T-helper 1 cell treated with Interleukin-12 subunit alpha and Interleukin-12 subunit beta and Interleukin-4 antibody, amounts not matched to agents 30 ng/mL and 1 ng/mL, for 36 hours (primary cell): ENCODE data around the gene VPS4B. TPM values are rescaled to one million over a fixed set of nuclear protein-coding genes. Genes with fewer than 3 reads are reported as not detected.

Experiments
- intact Hi-C: fragments of 100-400 bp; cut with micrococcal nuclease; formaldehyde crosslinking; loops from one replicate; pipeline ENCODE4 v1.15.1; 2024
- total RNA-seq: library from RNA; stranded (reverse); gene quantifications from 2 replicates; pipeline ENCODE4 v1.2.3, GENCODE V29; 2022

VPS4B gene
- total RNA-seq, 1 donor from 2014 or later: 86.6 TPM

DNA sequence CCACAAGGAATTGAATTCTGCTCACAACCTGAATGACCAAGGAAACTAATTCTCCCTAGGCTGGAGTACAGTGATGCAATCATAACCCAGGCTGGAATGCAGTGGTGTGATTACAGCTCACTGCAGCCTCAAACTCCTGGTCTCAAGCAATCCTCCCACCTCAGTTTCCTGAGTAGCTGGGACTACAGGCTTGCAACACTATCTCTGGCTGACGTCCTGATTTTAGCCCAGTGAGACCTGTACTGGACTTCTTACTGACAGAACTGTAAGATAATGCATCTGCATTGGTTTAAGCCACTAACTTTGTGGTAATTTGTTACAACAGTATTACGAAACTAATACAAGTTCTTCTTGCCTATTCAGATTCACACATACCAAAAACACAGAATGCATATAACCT, 45.7 kb downstream of the VPS4B start:
- intact Hi-C loops: no loop called here

DNA sequence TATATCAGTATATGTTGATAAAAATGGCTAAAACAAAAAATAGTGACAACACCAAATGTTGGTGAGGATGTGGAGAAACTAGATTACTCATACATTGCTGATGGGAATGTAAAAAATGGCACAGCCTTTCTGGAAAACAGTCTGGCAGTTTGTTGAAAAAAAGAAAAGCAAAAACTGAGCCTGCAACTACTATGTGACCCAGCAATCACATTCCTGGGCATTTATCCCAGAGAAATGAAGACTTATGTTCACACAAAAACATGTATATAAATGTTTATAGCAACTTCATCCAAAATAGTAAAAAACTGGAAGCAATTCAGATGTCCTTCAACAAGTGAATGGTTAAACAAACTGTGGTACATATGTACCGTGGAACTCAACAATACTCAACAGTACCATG, 47.7 kb downstream of the VPS4B start:
- intact Hi-C loops: no loop called here

DNA sequence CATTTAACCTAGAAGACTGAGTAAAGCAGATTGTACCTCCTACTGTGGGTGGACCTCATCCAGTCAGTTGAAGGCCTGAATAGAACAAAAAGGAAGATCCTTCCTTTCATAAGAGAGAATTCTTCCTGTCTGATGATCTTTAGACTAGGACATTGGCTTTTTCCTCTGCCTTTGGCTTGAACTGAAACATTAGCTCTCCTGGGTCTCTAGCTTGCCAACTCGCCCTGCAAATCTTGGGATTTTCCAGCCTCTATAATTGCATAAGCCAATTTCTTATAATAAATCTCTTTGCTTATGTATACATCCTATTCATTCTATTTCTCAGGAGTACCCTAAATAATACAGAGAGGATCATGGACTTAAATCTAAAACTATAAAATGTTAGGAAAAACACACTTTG, 49.1 kb downstream of the VPS4B start:
- intact Hi-C loops: no loop called here

DNA sequence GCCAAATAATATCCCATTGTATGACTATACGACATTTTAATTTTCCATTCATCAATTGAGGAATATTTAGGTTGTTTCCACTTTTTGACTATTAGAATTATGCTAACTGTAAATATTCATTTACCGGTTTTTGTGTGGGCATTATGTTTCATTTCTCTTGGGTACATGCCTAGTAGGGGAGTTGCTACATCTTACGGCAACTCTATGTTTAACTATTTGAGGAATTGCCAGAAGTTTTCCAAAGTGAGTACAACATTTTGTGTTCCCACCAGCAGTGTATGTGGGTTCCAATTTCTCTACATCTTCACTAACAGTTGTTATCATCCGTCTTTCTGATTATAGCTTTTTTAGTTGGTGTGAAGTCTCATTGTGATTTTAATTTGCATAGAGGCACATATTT, 53.7 kb downstream of the VPS4B start:
- intact Hi-C loops: loop anchor here (10.0 kb wide), 1 partner anchor 784 kb away; no protein-coding TSS in a partner anchor

DNA sequence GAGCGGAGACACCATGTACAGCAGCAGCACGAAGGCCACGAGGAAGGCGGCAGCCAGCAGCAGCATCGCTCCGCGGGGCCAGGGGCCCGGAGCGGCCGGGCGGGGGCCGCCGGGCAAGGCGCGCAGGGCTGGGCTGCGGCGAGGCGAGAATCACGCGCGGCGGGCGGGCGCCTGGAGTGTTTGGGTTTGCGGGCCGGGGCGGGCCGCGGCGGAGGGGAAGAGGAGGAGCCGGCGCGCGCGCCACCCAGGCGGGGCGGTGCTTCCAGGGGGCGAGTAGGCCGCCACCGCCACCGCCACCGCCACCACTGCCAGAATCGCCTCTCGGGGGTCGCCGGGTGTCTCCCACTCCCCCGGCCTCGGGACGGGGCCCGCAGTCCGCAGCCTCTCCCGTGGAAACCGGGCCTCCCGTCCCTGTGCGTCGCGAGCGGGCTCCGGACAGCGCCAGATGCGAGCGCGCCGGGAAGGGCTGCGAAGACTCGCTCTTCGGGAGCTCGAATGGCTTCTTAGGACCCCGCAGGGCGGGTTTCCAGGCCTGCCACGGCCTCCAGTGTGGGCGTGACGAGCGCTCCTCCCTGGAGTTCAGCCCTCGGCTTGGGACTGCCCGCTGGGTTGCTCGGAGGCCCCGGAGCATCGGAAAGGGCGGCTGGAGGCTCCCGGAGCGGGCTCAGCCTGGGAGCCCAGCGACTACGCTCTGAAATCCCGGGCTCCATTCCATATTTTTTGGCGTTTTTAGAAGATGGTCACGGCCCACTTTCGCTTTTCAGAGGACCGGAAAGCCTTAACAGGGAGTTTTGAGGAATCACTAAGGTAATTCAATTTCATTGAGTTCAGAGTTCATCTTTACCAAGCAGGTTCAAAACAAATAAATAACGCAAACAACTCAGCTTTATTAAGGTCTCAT, 55.0 kb downstream of the VPS4B start, which contains the start of gene KDSR:
Gene KDSR, minus strand, starts transcription at position 154 of the 901 bp plus-strand sequence. Its CDS starts 88 bp downstream, at position 66.
- intact Hi-C loops: loop anchor here (1.0 to 10.0 kb wide), 8 partner anchors 12 to 1180 kb away; partner anchors contain the start of genes PIGN, RELCH and VPS4B

DNA sequence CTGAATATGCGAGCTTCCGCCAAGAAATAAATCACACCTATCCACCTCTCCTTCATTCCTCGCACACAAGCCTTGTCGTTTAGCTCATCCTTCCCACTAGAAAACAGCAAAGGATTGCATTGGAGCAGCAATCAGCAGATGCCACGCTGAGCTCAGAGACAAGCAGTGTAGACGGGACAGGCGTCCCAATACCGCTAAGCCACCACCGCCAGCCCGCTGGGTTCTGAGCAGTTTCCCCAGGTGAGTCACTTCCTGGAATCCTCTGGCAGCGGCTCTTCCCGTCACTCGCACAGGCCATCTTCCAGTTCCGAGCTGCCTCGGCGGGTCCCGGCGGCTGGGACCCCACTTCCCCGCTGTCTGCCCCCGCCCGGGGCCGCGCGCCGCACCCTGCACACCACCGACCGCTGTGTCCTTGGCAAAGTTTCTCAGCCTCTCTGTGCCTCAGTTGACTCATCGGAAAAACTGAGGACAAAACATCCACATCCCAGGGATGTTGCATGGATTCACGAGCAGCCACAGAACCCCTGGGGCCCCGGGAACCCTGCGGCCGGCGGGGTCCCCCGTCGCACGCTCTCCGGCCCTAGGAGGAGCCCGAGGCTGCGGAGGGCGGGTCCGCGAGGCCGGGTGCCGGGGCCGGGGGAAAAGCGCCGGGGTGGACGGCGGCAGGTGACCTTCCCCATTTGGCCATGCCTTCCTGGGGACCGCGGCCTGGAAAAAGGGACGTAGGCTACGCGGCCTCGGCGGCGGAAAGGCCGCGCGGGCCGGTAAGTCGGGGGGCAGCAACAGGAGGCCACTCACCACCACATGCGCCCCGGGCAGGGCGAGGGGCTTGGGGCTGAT, 55.8 kb downstream of the VPS4B start:
- intact Hi-C loops: loop anchor here (1.0 to 10.0 kb wide), 11 partner anchors 13 to 1179 kb away; partner anchors contain the start of genes PIGN, RELCH and VPS4B

DNA sequence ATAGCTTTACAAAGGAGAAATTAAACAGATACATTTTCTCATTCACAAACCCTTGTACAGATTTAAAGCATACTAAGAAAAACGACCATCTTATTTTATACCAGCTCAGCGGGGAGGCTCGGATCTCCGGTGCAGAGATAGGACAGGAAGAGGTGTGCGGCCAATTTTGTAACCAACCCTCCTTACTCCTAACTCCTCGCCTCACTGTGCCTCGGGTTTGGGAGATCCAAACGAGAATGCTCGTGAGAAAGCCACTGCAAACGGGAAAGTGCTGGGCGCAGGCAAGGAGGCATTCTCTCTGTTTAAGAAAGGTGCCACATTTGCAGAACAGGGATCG, 56.4 kb downstream of the VPS4B start:
- intact Hi-C loops: loop anchor here (1.0 to 10.0 kb wide), 4 partner anchors 43 to 781 kb away; no protein-coding TSS in a partner anchor

DNA sequence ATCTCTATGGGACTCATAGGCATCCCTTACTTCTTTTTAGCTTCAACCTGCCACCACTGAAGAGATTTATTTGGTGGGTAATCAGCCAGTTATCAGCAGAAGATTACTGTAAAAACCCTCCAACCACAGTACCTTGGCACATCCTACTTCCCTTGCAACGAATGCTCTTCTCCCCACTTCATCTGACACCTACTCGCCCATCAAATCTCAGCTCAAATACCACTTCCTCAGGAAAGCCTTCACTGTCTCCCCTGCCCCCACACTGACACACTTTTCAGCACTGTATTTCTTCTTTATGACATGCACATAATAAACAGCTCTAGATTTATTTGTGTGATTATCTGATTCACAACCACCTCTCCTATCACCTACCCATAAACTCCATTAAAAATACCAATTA, 58.3 kb downstream of the VPS4B start:
- intact Hi-C loops: loop anchor here (10.0 kb wide), 1 partner anchor 779 kb away; no protein-coding TSS in a partner anchor

DNA sequence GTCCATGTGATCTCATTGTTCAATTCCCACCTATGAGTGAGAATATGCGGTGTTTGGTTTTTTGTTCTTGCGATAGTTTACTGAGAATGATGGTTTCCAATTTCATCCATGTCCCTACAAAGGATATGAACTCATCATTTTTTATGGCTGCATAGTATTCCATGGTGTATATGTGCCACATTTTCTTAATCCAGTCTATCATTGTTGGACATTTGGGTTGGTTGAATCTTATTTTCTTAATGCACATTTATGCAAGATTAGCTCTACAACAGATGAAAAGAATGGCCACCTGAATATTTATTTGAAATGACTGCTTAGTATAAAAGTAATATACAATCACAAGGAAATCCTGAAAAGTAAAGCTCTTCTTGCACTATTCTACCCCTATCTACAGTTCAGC, 58.9 kb downstream of the VPS4B start:
- intact Hi-C loops: loop anchor here (10.0 kb wide), 1 partner anchor 779 kb away; no protein-coding TSS in a partner anchor

DNA sequence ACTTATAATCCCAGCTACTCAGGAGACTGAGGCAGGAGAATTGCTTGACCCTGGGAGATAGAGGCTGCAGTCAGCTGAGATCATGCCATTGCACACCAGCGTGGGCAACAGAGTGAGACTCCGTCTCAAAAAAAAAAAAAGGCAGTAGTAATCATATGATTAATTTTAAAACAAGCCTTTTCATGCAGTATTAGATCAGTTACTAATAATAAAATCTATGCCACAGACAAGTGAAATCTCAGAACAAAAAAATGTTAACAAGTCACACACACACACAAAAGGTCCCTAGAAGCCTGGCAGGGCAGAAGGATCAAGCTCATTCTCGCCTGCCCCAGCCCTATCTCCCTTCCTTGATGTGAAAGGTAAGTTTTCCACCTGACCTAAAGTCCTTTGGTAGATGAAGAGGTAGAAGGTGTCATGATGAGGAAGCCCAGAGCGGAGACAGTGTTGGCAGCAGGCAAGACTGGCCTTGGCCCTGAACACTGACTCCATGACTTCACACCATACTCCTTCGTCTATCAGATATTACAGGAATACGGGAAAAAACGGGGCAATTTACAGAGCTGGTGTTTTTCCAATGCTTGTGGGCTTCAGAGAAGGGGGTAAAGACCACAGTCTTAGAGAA, 65.9 kb downstream of the VPS4B start:
- intact Hi-C loops: no loop called here

DNA sequence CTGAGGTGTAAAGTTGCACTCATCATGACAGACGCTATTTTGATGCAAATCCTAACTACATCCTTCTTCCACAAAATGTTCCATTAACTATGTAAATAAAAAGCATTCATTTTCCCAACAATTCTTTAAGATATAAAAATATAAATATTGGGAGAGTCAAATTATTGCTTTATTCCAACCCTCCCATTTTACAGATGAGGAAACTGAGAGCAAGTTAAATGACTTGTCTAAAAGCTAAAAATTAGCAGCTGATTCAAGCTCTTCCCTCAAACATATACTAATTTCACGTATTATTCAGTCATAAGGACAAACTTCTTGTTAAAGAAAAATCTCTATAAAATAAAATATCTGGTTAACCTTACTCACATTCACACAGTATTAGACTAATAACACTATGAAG, 72.0 kb downstream of the VPS4B start:
- intact Hi-C loops: no loop called here

DNA sequence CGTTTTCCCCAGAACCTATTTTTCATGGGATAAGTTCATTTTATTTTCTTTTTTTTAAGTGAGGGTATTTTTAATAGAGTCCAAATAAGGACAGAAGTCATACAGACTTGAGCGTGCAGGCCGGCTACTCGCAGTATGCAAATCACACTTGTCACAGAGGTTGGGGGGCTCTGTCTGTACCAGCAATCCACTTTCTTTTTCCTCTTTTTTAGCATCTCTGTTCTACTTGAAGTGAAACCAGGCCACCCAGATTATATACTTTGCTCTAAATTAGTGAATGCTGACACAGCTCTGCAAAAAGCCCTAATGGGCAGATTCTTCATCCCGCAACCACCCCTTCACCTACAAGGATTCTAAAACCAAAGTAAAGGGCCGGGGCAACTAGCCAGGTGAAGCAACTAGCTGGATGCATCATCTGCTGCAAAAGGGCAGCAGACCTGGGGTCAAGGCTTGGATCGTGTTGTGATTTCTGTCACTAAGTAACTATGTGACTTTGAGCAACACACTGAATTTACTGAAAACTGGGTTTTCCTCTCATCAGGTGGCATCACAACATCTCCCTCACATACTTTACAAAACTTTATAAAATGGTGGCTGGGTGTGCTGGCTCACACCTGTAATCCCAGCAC, 73.7 kb downstream of the VPS4B start:
- intact Hi-C loops: no loop called here

DNA sequence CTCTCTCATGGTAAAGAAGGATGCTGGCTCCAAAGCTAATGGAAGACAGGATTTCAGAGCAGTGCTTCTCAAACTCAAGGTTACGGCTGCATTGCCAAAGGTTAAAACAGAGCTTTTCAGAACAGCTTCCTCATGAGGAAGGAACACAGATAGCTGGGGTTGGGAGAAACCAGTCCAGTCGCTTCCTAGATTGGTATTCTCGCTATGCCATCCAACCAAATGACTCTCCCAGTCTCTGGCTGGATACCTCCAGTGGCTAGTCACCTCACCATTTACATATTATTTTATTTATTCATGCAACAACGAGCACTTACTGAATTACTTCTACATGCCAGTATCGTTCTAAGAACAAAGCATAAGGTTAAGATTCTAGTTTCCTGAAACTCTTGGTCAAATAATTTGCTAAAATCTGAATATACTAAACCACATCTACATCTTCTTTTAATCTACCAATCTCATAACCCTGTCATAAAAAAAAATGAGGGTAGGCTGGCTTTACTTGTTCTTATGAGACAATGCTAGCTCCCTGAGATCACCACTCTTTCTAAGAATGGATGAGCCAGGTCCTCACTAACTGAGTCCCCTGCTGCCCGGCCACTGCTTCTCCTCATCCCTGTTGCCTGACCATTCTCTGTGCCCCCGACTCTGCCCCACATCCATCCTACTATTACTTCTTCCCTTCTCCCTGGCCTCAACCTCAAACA, 75.6 kb downstream of the VPS4B start:
- intact Hi-C loops: no loop called here

DNA sequence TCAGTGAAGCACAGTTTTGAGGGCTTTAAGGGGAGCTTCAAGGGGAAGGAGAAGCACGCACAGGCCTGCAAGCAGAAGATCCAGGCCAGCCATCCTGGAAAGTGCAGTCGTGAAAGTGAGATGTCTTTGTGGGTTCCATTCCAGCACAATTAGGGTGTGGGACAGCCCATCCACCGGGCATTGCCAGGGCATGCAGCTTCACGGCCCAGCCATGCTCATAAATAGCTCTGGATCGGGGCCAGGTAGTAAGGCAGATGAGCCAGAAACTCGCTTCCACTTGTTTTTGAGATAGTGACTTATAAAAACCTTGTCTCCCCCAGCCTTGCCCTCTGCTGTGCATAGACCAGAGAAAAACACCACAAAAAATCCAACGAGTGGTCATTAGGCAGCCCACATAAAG, 76.2 kb downstream of the VPS4B start:
- intact Hi-C loops: no loop called here

DNA sequence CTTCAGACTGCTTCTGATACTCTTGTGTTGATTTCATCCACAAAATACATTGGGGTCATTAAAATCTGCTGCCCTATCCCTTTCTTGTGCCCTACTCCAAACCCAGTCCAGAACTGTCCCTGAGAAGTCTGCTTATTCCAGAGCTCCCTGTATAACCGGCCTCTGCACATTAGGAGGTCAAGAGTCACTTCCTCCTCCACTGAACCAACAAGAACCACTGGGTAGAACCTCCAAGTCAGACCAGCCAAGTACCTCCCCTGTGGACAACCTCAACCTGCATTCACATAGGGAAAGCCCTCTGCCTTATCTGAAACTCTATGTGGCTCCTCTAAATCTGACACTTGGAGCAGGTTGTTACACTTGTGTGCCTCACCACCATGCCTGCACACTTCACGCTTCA, 77.4 kb downstream of the VPS4B start:
- intact Hi-C loops: no loop called here

DNA sequence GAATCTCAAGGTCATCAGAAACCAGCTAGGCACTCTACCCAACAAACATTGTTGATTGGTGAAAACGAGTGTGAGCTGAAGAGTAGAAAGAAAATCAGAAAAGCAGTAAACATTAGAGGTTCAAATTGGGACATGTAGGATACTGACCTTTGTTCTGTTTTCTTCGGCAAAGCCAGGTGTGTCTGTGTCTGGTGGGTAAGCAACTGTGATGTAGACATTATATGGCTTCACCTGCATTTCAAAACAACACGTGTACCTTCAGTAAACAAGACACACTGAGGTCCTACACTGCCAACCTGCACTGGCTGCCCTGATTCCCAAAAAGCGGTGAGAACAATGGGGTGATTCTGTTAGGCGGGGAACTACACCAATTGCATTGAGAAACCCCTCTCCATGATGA, 78.0 kb downstream of the VPS4B start:
- intact Hi-C loops: no loop called here

DNA sequence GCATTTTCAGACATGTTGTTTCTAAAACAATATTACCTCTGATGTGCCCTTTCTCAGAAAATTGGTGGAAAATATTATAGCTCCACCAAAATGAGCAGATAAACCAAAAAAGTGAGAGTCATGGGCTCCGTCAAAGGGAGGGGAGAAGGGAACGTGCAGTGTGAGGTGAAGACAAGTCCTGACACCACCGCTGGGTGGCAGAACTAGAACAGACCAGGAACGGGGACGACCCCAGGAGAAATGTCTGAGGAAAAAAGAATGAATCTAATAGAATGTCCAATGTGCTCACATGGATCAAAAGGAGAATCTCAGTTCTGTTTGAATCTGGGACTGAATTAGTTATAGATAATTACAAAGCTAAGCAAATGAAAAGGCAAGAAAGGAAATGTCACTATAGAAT, 80.1 kb downstream of the VPS4B start:
- intact Hi-C loops: loop anchor here (1.0 kb wide), 1 partner anchor 97 kb away; no protein-coding TSS in a partner anchor

DNA sequence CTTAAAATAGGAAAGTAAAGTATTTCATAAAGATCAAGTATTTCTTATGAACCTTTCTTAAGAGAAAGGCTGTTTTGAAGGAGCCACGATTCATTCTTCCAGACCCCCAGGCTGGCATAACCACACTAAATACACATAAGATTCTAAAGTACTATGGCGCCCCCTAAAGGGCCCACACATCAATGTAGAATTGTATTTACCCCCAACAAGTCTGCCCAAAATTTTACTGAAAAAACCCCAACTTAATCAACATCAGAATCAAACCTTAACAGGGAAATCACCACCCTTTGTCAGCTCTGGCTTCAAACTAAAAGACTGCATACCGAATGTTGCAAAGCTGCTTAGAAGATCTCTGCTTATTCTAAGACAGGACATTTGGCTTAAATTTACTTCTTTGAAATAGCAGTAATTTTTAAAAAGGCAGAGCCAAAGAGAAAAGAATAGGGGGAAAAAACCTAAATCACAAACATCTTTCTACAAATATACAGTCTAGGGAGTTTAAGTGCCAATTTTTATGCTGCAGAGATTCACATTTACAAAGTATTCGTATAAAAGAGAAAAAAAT, 82.3 kb downstream of the VPS4B start:
- intact Hi-C loops: loop anchor here (1.0 kb wide), 2 partner anchors 17 to 324 kb away; no protein-coding TSS in a partner anchor
